HG02943 (cell line): ENCODE measurements around the gene COL19A1.

Experiments
- ATAC-seq: cut with Tn5 transposase; IDR thresholded peaks from one replicate; pipeline ENCODE4 v1.9.1; 2021; ENCODE audit warnings: mild to moderate bottlenecking, low read depth, moderate library complexity; ENCODE audit not compliant: unreplicated experiment

The COL19A1 gene

GRCh38 chr6:70258483-70258882 is 392.1 kb downstream of the COL19A1 start:
- ATAC-seq: no peak
